ENCODE measurements around the gene ARHGEF12. TPM values are rescaled to one million over a fixed set of nuclear protein-coding genes. Genes with fewer than 3 reads are reported as not detected.

ARHGEF12 gene
- total and polyA plus RNA-seq, 10 of the 15 experiments (the other 5 are each of a cell fraction or from before 2014, with no cell fraction given), result 2.7 to 40.8 (median 20.9) TPM

DNA sequence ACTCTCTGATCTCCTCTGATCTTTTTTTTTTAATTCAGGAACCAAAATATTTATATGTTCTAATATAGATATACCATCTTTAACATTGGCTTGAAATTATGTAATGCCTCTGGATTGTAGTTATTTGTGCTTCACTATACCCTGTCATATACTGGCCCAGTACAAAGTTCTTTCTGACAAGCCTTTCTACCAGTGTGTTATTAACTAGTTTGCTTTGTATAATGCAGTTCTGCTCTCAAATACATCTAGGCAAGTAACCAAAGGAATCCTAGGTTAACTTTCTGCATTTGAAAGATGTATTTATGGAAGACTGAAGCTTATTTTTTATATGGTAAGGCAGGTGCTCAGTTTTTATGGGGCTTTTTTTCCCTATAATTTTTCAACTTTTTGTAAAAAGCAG is 36.1 kb downstream of the ARHGEF12 start:
- Histone ChIP-seq H3K36me3 (ENCODE audit: control insufficient read depth in 2 of 2, insufficient read depth in 2 of 2, low read length in 1 of 2) (no peaks in the 10 kb centered on the region), H2AFZ (ENCODE audit: control insufficient read depth, low read depth, low read length) (no peak overlapping the region), H3K27me3 (replicated peaks in 1 of 2; ENCODE audit: control insufficient read depth in 2 of 2, insufficient read depth in 2 of 2, low read length in 1 of 2) (no peaks in the 10 kb centered on the region), H3K27ac (ENCODE audit: control insufficient read depth, insufficient read depth) (no peak overlapping the region), H3K4me2 (ENCODE audit: control insufficient read depth, insufficient read depth) (no peak overlapping the region), H3K9me3 (replicated peaks; ENCODE audit: control insufficient read depth, insufficient read depth, low read length) (no peaks in the 10 kb centered on the region; the same call in 2 of the 3 replicates), H4K20me1 (ENCODE audit: control insufficient read depth, insufficient read depth) (no peaks in the 10 kb centered on the region), H3K79me2 (ENCODE audit: control insufficient read depth, insufficient read depth, low read length) (no peaks in the 10 kb centered on the region), H3K9ac (ENCODE audit: control insufficient read depth, insufficient read depth, low read length) (no peak overlapping the region), H3K4me3 (no peak overlapping the region), H3K4me1 (ENCODE audit: control insufficient read depth, insufficient read depth, low read length) (no peaks in the 10 kb centered on the region)
- CTCF ChIA-PET, result interaction anchor here (0.7 to 1.8 kb wide), 6 partner anchors 10 to 26 kb away, joined by 3 to 6 read pairs (median 3); no protein-coding TSS in a partner anchor
- no peak for FAIRE-seq
- RAD21 ChIA-PET (ENCODE audit: unreplicated experiment), result interaction anchor here (0.8 to 1.6 kb wide), 5 partner anchors 8 to 74 kb away, joined by 3 to 5 read pairs (median 3); no protein-coding TSS in a partner anchor
- peak; percentile 42; the same call in 2 of the 3 replicates for ATAC-seq
- SMC1A ChIA-PET (ENCODE audit: uncharacterized antibody, unreplicated experiment), result interaction anchor here (0.8 to 2.3 kb wide), 11 partner anchors 9 to 45 kb away, joined by 3 to 9 read pairs (median 4); no protein-coding TSS in a partner anchor
- in situ Hi-C loops (cut with MboI), result no loop called here
- POLR2A ChIA-PET, result interaction anchor here (1.5 kb wide), 1 partner anchor 20 kb away, joined by 3 read pairs; no protein-coding TSS in a partner anchor
- BruUV-seq (replicated peaks), result no TSS peak
- DNase-seq (ENCODE audit: low read depth, low spot score), result no peak
- intact Hi-C loops (cut with micrococcal nuclease; ENCODE audit: unreplicated experiment), result no loop called here
- no peak for TF ChIP-seq BMI1 (IDR thresholded peaks at IDR 0.05; ENCODE audit: borderline replicate concordance)
- TF ChIP-seq, protein P1, sequence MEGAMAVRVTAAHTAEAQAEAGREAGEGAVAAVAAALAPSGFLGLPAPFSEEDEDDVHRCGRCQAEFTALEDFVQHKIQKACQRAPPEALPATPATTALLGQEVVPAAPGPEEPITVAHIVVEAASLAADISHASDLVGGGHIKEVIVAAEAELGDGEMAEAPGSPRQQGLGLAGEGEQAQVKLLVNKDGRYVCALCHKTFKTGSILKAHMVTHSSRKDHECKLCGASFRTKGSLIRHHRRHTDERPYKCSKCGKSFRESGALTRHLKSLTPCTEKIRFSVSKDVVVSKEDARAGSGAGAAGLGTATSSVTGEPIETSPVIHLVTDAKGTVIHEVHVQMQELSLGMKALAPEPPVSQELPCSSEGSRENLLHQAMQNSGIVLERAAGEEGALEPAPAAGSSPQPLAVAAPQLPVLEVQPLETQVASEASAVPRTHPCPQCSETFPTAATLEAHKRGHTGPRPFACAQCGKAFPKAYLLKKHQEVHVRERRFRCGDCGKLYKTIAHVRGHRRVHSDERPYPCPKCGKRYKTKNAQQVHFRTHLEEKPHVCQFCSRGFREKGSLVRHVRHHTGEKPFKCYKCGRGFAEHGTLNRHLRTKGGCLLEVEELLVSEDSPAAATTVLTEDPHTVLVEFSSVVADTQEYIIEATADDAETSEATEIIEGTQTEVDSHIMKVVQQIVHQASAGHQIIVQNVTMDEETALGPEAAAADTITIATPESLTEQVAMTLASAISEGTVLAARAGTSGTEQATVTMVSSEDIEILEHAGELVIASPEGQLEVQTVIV (IDR thresholded peaks at IDR 0.05; ENCODE audit: borderline replicate concordance, partially characterized antibody), result no peak
- TF ChIP-seq, protein P2, sequence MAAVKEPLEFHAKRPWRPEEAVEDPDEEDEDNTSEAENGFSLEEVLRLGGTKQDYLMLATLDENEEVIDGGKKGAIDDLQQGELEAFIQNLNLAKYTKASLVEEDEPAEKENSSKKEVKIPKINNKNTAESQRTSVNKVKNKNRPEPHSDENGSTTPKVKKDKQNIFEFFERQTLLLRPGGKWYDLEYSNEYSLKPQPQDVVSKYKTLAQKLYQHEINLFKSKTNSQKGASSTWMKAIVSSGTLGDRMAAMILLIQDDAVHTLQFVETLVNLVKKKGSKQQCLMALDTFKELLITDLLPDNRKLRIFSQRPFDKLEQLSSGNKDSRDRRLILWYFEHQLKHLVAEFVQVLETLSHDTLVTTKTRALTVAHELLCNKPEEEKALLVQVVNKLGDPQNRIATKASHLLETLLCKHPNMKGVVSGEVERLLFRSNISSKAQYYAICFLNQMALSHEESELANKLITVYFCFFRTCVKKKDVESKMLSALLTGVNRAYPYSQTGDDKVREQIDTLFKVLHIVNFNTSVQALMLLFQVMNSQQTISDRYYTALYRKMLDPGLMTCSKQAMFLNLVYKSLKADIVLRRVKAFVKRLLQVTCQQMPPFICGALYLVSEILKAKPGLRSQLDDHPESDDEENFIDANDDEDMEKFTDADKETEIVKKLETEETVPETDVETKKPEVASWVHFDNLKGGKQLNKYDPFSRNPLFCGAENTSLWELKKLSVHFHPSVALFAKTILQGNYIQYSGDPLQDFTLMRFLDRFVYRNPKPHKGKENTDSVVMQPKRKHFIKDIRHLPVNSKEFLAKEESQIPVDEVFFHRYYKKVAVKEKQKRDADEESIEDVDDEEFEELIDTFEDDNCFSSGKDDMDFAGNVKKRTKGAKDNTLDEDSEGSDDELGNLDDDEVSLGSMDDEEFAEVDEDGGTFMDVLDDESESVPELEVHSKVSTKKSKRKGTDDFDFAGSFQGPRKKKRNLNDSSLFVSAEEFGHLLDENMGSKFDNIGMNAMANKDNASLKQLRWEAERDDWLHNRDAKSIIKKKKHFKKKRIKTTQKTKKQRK (IDR thresholded peaks at IDR 0.05; ENCODE audit: low read depth, low read length), result no peak
- no peak for TF ChIP-seq TCF7 (IDR thresholded peaks at IDR 0.05; ENCODE audit: borderline replicate concordance)
- TF ChIP-seq MXI1 (IDR thresholded peaks at IDR 0.05; ENCODE audit: low read depth, low read length), result no peak
- TF ChIP-seq, protein P3, sequence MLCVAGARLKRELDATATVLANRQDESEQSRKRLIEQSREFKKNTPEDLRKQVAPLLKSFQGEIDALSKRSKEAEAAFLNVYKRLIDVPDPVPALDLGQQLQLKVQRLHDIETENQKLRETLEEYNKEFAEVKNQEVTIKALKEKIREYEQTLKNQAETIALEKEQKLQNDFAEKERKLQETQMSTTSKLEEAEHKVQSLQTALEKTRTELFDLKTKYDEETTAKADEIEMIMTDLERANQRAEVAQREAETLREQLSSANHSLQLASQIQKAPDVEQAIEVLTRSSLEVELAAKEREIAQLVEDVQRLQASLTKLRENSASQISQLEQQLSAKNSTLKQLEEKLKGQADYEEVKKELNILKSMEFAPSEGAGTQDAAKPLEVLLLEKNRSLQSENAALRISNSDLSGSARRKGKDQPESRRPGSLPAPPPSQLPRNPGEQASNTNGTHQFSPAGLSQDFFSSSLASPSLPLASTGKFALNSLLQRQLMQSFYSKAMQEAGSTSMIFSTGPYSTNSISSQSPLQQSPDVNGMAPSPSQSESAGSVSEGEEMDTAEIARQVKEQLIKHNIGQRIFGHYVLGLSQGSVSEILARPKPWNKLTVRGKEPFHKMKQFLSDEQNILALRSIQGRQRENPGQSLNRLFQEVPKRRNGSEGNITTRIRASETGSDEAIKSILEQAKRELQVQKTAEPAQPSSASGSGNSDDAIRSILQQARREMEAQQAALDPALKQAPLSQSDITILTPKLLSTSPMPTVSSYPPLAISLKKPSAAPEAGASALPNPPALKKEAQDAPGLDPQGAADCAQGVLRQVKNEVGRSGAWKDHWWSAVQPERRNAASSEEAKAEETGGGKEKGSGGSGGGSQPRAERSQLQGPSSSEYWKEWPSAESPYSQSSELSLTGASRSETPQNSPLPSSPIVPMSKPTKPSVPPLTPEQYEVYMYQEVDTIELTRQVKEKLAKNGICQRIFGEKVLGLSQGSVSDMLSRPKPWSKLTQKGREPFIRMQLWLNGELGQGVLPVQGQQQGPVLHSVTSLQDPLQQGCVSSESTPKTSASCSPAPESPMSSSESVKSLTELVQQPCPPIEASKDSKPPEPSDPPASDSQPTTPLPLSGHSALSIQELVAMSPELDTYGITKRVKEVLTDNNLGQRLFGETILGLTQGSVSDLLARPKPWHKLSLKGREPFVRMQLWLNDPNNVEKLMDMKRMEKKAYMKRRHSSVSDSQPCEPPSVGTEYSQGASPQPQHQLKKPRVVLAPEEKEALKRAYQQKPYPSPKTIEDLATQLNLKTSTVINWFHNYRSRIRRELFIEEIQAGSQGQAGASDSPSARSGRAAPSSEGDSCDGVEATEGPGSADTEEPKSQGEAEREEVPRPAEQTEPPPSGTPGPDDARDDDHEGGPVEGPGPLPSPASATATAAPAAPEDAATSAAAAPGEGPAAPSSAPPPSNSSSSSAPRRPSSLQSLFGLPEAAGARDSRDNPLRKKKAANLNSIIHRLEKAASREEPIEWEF (IDR thresholded peaks at IDR 0.05; ENCODE audit: insufficient replicate concordance, low read depth, low read length), result no peak
- no peak for TF ChIP-seq KDM1A (IDR thresholded peaks at IDR 0.05; ENCODE audit: borderline replicate concordance)
- TF ChIP-seq SUZ12 (IDR thresholded peaks at IDR 0.05; ENCODE audit: unreplicated experiment), result no peak
